ENCODE data around the gene NPW.
"Not testable (repeated sequence)": the region's sequence is repeated elsewhere in the genome, so short reads cannot be mapped to it uniquely, and the experiment has no call there.

NPW gene

GRCh38 chr16:2002406-2003230 is 17.0 kb upstream of the NPW start:
- no peak for DNase-seq

DNA sequence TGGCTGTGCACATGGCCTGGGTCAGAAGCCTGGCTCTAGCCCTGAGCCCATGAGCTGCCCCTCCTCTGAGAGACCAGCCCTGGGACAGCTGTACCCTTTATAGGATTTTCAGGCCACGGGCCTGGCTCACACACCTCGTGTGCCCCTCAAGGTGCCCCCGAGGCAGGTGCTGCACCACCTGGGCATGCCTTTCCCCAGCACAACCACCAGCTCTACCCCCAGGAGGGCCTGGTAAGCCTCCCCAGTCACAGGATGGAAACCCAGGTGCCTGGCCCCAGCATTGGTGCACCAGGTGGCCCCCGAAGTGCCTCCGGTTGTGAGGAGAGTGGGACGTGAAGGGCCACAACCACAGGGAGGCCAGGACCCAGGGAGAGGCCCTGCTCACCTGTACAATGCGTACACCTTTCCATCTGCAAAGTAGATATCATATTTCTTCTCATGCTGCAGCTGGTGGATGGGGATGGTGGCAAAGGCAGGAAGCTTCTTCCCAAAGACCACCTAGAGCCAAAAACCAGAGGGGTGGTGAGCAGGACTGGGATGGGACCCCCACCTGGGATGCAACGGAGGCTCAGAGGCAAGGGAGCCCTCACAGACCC is 16.3 kb upstream of the NPW start:
- no peak for DNase-seq

DNA sequence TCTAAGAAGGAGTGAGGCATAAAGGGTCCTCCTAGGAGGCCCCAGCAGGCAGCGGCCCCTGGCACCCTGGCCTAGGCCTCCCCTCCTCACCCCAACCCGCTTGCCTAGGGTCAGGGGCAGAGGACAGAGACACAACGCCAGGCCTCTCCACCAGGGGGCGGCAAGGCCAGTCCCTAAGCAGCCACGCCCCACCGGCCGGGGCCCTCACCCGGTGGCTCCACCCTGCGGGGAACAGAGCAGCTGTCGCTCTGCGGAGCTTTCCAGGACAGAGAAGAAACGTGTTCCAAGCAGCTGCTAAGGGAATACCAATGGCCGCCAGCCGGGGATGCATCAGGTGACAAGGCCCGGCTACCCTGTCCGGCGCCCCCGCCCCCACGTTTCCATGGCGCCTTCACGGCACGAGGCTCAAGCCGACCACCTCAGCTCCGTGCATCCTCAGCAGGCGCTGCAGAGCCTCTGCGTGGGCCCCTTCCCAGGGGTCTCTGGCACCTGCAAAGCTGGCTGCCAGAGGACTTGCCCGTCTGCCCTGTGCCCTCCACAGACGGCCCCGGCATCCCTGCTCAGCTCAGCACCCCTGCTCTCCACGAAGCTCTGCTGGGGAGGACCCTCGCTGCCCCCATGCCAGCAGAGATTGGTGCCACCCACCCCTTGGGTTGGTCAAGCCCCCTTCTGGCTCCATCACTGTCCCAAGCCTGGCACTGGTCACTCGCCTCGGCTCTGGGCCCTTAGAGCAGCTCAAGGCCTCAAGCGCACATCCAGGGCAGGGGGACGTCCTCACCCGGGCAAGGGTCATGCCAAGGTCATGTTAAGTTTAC is 15.6 kb upstream of the NPW start:
- DNase-seq, result peak; percentile 72 to 83 (median 78)

DNA sequence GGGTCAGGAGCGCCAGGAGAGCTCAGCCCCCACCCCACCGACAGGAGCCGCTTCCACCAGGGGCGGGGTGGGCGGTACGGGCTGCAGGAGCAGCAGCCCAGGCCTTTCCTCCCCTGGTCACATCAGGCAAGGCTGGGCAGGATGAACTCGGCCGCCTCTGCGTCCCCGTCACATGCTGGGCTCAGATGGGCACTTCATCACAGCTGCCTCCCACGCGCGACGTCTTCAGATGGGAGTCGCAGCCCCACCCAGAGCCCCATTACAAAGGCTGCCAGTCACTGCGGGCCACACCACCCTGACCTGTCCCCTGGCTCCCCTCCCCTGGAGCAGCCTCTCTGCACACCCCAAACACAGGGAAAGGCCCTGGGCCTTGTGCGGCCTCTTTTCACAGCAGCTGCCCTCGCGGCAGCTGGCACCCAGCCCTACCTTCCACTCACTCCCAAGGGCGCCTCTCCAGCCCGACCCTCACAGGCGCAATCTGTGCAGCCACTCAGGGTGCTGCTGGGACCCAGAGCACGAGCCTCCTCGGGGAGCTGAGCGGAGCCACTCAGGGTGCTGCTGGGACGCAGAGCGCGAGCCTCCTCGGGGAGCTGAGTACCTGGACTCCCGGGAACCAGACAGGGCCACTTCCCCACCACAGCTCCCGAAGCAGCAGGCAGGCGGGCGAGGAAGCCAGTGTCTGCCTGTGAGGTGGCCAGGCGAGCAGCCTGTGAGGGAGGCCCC is 14.6 kb upstream of the NPW start:
- DNase-seq, result no peak

GRCh38 chr16:2005646-2006045 is 13.9 kb upstream of the NPW start:
- no peak for DNase-seq

GRCh38 chr16:2006317-2006716 is 13.3 kb upstream of the NPW start:
- DNase-seq, result no peak

DNA sequence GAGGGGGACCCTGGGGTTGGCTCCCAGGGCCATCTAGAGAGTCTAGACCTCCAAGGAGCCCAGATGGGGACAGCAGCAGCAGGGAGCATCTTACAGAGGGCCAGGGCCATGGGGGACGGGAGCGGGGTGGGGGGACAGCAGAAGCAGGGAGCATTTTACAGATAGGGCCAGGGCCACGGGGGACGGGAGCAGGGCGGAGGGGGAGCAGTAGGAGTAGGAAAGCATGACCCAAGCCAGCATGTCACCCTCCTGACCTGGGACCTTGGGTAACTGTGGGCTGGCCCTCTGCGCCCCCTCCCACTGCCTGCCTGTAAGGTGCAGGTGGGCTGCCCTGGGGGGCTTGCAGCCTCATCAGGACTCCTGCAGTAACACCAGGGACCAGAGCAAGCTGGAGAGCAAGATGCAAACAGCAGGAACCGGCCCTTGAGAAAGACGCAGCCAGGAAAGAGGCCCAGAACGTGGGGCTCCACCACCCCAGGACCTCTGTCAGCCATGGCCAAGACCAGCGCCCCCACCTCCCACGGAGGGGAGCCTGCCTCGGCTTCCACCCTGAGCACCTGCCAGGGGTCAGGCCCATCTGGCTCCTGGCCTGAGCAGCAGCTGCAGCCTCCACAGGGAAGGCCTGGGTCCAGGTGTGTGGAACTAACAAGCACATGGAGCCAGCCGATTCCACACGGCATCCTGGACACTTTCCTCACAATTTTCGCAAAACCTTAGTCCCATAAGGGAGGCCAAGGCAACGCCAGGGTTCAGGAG is 12.3 kb upstream of the NPW start:
- DNase-seq, result no peak

DNA sequence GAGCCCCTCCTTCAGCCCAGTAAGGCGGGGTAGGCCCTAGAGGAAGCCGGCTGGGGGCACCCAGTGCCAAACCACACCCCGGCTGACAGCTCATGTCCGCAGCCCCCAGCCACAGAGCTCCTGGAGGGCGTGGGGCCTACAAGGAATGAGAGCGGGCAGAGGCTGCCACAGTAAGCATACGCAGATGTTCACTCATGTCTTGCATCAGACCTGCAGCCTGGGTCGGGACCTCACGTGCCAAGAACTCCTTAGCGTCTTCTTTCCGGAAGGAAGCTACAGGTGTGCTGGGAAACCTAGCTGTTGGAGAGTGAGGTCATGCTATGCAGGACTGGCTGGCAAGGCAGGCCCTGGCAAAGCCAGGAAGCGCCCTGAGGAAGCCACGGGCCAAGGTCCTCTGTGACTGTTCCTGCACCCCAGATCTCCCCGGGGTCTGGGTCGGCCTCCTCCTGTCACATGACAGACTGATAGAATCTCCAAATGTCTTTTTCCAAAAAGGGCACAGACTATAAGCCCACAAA is 11.5 kb upstream of the NPW start:
- no peak for DNase-seq

DNA sequence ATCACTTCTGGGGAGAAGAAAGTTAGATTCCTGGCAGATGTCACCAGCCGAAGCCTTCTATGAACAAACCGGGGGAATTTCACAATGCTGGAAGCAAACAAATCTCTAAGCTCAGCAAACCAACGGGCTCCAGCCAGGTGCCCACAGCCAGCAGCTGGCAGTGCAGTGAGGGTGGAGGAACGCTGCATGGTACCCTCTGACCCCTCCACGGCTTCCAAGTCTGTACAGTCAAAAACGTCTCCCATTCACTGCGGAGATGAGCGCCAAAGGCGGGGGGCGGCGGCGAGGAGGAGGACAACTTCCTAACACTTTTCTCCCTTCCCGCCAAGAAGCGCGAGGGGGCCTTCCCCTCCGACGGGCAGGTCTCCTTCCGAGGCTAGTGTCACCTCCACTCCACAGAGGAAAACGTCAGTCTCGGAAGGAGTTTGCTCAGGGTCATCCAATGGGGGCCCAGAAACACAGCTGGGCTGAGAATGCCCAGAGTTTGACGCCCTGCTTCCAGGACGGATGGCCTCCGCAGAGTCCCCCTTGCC is 10.9 kb upstream of the NPW start:
- no peak for DNase-seq

DNA sequence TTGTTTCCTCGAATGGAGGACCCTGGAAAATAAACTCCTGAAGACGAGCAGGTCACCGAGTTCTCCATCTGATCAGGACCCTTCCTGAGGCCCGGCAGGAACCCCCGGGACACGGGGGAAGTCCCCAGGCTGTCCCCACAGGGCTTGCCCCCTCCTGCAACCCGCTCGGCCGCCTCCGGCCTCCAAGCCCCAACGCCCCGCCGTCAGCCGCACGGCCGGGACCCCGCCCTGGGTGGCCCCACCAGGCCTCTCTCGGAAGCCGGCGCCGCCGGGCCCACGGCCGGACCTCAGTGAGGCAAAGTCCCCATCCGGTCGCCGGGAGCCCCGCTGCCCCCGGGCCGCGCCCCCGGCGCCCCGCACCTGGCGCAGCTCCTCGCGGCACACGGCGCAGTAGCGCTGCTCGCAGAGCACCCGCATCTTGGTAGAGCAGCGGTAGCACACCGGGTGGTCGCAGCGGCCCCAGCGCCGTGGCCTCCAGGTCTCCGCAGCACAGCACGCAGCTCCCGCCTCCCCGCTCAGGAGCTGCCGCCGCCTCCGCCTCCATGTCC is 10.3 kb upstream of the NPW start:
- no peak for DNase-seq

DNA sequence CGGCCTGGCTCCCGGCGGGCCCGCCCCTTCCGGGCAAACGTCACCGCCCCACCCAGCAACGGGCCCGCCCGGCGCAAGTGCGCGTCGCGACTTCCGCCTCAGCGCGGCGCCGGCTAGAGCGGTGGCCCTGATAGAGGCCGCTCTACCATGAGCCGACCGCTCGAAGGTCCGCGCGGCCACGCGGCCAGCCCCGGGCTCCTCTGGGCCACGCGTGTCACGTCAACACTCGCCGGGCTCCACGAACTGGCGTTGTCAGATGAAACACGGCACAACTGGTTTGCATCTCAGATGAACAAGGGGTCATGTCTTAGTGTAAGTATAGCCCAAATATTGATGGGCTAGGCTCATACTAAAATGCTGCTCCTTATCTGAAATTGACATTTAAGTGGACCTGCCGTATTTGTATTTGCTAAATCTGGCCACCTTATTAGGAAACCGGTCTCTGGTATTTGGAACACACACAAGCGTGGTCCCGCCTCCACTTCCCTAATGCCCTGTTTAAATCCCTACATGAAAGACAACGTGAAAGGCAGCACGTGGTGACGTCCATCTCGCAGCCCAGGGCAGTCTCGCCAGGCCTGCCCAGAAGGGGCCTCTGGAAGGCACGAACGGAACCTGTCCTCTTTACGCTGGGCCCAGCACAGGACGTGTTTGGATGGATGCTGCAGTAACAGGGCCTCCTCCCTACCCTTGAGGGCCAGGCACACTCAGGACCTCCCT is 9.6 kb upstream of the NPW start, which contains the start of gene ZNF598:
ZNF598 (minus strand) TSS at position 31 of the 720 bp plus-strand sequence.
- DNase-seq, result peak; percentile 49 to 73 (median 62)

DNA sequence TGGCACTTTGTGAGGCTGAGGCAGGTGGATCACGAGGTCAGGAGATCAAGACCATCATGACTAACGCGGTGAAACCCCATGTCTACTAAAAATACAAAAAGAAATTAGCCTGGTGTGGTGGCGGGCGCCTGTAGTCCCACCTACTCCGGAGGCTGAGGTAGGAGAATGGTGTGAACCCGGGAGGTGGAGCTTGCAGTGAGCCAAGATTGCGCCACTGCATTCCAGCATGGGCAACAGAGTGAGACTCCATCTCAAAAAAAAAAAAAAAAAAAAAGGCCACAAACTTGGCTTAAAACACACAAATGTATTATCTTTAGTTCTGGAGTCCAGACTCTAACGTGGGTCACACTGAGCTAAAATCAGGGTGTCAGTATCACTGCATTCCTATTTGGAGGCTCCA is 7.9 kb upstream of the NPW start:
- not testable (repeated sequence) for DNase-seq

GRCh38 chr16:2013527-2013926 is 6.1 kb upstream of the NPW start:
- no peak for DNase-seq

GRCh38 chr16:2015117-2015946 is 4.3 kb upstream of the NPW start:
- no peak for DNase-seq

DNA sequence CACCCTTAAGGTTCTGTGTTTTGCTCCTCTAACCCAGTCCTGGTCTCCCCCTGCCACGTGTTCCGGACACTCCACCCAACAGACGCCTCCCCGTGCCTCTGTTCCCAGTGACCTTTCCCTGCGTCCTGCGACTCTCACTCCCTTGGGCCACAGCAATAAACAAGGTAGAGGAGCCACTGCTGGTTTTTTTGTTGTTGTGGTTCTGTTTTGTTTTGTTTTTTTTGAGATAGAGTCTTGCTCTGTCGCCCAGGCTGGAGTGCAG is 3.7 kb upstream of the NPW start:
- no peak for DNase-seq

DNA sequence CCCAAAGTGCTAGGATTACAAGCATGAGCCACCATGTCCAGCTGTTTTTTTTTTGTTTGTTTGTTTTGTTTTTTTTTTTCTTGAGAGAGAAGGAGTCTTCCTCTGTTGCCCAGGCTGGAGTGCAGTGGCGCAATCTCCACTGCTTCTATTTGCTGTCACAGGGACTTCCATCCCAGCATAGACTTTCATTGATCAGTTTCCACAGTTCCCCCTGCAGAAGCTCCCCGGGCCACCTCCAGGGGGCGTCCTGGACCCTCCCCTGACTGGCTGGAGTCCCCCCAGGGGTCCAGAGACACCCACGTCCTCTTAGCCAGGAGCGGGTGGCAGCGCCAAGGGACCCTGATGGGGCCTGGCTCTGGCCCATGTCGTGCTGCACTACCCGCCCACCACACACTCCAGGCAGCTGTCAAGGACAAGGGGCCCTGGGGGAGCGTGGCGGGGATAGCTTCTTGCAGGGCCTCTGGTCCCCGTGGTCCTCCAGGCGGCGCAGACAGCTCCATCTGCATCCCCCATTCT is 3.1 kb upstream of the NPW start:
- no peak for DNase-seq

- no peak for DNase-seq
These were observed 591 bp downstream of the NPW start for GRCh38 chr16:2019921-2020831.

GRCh38 chr16:2022723-2023091 is 3.1 kb downstream of the NPW start:
- DNase-seq, result no peak

Measured in activated CD4-positive, CD25-positive, alpha-beta regulatory T cell (primary cell).